GM18505 (cell line): Measurements from ENCODE around the gene SEZ6L.

Experiments used
- ATAC-seq: cut with Tn5 transposase; IDR thresholded peaks from one replicate; pipeline ENCODE4 v1.9.1; 2021; ENCODE audit not compliant: unreplicated experiment
- POLR2A ChIP-seq: IDR thresholded peaks from 4 replicates; pipeline ENCODE4 v1.6.1; 2011; ENCODE audit warnings: borderline replicate concordance; ENCODE audit not compliant: insufficient read depth, insufficient read length; ENCODE audit errors: extremely low read depth

The SEZ6L gene

GRCh38 chr22:26364066-26365015 lies 195.1 kb downstream of the SEZ6L start:
- no peak for ATAC-seq
- no peak for TF ChIP-seq POLR2A

DNA sequence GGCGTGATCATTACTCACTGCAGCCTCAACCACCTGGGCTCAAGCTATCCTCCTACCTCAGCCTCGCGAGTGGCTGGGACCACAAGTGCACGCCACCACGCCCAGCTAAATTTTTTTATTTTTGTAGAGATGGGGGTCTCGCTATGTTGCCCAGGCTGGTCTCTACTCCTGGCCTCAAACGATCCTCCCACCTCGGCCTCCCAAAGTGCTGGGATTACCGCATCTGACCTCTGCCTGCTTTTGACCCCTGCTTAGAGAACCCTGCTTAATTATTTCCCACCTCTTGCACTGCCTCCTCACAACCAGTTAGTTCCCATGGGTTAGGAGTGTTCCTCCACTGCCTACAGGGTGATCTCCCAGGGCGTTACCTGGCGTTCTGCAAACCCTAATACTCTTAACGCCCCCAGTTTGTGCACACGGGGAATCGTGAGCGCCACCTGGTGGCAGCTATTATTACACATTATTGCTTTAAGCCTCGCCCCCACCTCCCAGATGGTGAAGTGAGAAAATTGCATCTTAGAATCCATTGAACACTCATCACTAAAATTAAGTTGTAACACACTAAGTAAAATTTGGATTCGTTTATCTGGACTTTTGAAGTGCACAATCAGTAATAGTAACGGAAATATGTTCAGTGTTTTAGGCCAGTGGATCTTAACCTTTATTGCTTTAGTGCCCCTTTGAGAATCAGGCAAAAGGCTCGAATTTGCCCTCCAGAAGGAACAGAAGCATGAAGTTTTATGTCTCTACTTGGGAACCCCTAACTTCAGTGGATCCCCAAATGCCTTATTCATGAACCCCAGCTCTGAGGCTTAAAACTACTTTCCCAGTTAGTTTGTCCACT lies 198.4 kb downstream of the SEZ6L start:
- ATAC-seq: no peak
- TF ChIP-seq POLR2A: no peak

- TF ChIP-seq POLR2A: no peak
- no peak for ATAC-seq
These were observed 203.6 kb downstream of the SEZ6L start for GRCh38 chr22:26372890-26373289.

DNA sequence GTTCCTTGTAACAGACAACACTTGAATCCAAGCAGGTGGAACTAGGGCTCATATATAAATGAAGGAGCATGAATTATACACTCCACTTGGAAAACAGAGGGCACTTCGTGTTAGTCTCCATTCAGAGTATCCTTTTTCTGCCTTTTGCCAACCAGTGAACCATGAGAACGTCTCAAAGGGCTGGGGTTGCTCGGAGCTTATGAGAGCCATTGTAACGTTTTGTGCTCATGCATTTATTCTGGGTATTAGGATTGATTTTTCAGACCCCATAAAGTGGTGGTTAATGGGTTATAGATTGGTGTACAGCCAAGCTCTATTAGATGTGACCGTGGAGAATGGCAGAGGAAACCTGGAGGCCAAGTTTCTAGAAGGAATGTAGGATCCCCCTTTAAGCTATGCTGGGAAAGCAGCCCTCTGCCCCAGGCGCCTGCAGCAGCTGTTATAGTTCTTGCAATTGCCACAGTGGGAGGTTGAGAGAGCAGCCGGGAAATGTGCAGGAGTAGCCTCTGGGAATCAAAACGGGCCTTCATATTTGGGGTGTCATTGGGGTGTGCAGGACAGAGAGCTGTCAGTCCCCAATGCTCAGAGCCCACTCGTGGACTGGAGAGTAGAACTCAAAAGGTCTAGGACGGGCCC lies 205.2 kb downstream of the SEZ6L start:
- no peak for TF ChIP-seq POLR2A
- ATAC-seq: no peak

DNA sequence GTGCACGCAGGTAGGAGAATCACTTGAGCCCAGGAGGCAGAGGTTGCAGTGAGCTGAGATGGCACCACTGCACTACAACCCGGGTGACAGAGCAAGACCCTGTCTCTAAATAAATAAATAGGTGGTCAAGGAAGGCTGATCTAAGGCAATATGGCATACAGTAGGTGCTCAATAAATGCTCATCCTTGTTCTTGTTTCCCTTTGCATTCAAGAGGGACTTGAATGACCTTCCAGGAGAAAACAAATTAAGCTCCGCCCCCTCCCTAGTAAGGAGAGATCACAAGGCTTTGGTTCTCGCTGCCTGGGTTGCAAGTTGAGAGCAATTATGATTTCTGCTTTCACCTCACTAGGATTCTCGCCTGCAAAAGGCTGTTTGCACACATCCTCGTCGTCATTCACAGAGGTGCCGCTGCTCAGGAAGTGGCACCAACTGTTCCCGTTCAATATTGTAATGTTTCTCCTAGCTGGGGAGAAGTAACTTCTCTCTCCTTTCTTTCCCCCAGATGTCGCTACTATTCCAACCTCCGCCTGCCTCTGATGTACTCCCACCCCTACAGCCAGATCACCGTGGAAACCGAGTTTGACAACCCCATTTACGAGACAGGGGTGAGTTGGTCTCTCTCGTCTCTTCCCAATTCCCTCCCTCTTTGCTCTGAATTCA lies 208.0 kb downstream of the SEZ6L start:
- no peak for TF ChIP-seq POLR2A
- no peak for ATAC-seq

- TF ChIP-seq POLR2A: no peak
- no peak for ATAC-seq
These were observed 211.0 kb downstream of the SEZ6L start for GRCh38 chr22:26380072-26380830.

- ATAC-seq: no peak
- no peak for TF ChIP-seq POLR2A
These were observed 213.5 kb downstream of the SEZ6L start for GRCh38 chr22:26382782-26383181.

GRCh38 chr22:26383968-26384556 lies 214.8 kb downstream of the SEZ6L start:
- no peak for TF ChIP-seq POLR2A
- no peak for ATAC-seq

DNA sequence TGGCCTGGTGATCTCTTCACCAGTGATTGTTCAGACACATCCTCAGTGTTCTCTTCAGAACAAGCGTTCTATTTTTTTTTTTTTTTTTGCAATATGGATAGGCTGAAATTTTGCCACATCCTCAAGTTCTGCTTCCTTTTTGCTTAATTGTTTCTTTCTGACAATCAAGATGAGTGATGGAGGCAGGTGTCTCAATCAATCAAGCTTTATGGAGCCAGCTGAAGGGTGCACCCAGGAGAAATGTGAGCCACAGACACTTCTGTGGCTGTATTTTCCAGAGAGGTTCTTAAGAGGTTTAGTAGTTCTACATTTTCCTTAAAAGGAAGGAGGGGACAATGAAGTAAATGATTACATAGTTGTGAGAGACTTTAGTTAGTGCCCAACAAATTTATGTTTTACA lies 215.9 kb downstream of the SEZ6L start:
- no peak for TF ChIP-seq POLR2A

DNA sequence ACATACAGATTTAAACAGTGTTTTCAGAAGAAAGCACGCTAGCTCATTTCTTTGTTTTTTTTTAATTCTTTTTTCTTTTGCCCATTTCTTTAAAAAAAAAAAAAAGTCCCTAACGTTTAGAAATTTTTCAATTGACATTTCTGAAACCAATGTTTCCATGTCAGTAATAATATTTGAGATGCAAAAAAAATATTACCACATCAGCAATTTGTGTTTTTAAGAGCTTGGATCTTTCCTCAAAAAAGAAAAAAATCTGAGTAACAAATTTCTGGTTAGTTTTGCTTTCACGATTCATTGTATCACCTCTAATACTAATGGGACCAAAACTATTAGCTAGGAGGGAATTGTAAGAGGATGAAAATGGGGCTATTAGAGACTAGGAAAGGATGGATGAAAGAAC lies 219.9 kb downstream of the SEZ6L start:
- no peak for TF ChIP-seq POLR2A
- no peak for ATAC-seq

More for the DNA sequence above, 215.9 kb downstream of the SEZ6L start:
- no peak for ATAC-seq

DNA sequence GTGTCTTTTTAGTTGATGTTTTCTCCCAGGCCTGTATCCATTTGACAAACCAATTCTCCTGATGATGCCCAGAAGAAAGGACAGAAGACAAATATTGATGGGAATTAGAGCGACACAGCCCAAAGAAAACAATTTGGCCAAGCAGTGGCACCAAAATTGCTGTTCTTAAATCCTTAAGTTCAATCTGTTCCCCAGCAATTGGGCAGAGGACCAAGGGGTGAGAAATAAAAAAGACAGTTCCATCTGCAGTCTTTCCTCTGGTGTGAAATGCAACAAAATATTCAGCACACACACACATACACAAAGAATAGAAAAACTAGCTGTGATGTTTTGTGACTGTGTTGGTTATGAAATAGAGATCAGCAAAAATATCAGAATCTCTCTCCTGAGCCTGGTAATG lies 221.8 kb downstream of the SEZ6L start:
- TF ChIP-seq POLR2A: no peak
- no peak for ATAC-seq

GRCh38 chr22:26391623-26392022 lies 222.4 kb downstream of the SEZ6L start:
- no peak for TF ChIP-seq POLR2A
- ATAC-seq: no peak
